GM18873 (cell line): Measurements from ENCODE around the gene CGB2.
A peak's percentile ranks its signal among the peaks of the same experiment; 100 is the strongest.
"Not testable (repeated sequence)": the region's sequence is repeated elsewhere in the genome, so short reads cannot be mapped to it uniquely, and the experiment has no call there.

Source experiments
- ATAC-seq: cut with Tn5 transposase; IDR thresholded peaks from one replicate; pipeline ENCODE4 v1.9.1; 2021; ENCODE audit warnings: mild to moderate bottlenecking, moderate library complexity, moderate number of reproducible peaks; ENCODE audit not compliant: unreplicated experiment, low FRiP score

Gene CGB2

GRCh38 chr19:49031642-49032301 lies at the start of gene CGB2:
CGB2 (plus strand) TSS chr19:49031890; CDS start chr19:49032096, 206 bp downstream.
- ATAC-seq: not testable (repeated sequence)

DNA sequence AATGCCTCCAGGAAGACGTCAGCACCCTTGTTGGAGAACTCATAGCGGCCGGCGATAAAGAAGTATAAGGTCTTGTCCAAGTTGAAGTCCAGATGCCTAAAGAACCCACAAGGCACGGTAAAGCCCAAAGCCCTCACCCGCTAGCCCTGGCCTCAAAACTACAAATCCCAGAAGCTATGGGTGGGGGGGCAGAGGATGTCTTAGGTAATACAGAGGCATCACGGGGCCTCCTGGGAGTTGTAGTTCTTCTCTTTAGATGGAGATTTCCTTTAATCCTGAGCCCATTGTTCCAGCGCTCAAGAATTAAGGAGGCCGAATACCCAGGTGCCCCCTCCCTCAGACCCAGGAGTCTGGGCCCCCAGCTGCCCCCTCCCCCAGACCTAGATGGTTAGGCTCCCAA lies 49.4 kb upstream of the CGB2 start:
- ATAC-seq: no peak

DNA sequence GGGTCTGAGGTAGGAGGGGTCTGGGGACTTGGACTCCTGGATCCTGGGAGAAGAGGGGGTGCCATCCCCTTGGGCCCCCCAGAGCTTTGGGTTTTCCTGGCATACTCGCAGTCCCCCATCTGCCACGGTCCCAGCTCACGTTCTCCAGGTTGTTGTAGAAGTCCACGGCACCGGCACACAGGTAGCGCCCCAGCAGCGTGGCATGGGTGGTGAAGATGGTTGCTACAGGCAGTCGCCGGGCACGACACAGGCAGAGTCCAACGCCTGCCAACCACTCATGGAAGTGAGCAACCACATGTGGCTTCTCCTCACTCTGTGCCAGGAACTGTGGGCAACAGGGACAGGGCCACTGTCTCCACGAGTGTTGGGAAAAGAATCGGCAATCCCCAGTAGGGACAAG lies 46.0 kb upstream of the CGB2 start:
- no peak for ATAC-seq

DNA sequence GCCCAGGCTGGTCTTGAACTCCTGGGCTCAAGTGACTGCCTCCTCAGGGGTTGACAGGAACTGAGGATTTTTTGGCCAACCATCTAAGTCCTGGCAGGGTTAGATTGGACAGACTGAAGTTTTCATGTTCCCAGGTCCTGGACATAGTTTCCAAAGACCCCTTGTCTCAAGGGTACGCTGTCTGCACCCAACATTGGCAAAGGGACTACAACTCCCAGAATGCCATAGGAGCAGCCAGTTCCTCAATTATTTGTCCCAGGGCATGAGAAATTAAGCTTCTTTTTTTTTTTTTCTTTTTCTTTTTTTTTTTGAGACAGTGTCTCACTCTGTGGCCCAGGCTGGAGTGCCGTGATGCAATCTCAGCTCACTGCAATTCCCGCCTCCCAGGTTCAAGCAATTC lies 45.5 kb upstream of the CGB2 start:
- ATAC-seq: no peak

DNA sequence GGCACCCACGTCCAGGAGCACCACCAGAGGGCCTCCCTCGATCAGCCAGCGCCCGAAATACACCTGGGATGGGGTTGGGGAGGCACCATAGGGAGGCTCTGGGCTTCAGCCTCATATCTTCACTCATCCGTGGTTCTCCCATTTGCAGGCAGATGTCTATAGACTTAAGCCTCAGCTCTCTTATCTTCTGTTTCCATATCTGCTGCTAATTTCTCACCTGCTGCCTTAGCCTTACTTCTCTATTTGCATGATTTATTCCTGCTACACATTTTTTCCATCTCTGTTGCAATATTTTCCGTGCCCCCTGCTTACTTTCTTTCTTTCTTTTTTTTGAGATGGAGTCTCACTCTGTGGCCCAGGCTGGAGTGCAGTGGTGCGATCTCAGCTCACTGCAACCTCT lies 44.4 kb upstream of the CGB2 start:
- ATAC-seq: no peak

DNA sequence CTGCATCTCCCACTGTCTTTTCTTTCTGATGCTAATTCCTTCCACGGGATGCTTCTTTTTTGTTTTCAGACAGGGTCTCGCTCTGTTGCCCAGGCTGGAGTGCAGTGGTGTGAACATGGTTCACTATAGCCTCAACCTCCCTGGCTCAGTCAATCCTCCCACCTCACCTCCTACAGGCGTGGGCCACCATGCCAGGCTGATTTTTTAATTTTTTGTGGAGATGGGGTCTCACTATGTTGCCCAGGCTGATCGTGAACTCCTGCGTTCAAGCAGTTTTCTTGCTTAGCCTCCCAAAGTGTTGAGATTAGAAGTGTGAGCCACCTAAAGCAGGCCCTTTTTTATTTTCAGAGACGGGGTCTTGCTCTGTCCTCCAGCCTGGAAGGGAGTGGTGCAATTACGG lies 43.4 kb upstream of the CGB2 start:
- no peak for ATAC-seq

DNA sequence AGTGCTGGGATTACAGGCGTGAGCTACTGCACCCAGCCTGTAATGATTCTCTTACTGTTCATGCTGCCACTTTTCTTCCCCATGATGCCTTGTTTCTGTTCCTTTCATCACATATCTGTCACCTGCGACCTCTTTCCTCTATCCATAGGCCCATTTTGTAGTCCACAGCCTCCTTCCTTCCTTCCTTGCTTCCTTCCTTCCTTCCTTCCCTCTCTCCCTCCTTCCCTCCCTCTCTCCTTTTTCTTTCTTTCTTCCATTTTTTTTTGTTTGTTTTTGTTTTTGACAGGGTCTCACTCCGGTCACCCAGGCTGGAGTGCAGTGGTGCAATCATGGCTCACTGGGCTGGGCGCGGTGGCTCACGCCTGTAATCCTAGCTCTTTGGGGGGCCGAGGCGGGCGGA lies 42.8 kb upstream of the CGB2 start:
- no peak for ATAC-seq

- no peak for ATAC-seq
Measured at GRCh38 chr19:48989701-48990291, 41.9 kb upstream of the CGB2 start.

DNA sequence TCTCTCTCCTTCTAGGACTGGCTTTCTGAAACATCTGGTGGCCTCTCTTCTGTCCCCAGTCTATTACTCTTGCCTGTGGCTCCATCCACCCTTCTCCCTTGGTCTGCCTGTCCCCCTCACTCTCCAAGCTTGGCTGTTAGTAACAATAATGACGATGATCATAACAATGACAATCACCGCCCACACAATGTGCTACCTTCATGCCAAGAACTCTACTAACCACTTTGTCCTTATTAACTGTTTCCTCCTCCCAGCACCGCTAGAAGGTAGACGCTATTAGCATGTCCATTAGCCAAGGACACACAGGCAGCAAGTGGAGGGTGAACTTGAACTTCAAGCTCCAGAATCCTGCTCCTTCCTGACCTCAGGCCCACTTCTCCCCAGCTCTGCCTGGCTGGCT lies 41.3 kb upstream of the CGB2 start:
- ATAC-seq: no peak

GRCh38 chr19:48991011-48991609 lies 40.6 kb upstream of the CGB2 start:
- ATAC-seq: no peak

DNA sequence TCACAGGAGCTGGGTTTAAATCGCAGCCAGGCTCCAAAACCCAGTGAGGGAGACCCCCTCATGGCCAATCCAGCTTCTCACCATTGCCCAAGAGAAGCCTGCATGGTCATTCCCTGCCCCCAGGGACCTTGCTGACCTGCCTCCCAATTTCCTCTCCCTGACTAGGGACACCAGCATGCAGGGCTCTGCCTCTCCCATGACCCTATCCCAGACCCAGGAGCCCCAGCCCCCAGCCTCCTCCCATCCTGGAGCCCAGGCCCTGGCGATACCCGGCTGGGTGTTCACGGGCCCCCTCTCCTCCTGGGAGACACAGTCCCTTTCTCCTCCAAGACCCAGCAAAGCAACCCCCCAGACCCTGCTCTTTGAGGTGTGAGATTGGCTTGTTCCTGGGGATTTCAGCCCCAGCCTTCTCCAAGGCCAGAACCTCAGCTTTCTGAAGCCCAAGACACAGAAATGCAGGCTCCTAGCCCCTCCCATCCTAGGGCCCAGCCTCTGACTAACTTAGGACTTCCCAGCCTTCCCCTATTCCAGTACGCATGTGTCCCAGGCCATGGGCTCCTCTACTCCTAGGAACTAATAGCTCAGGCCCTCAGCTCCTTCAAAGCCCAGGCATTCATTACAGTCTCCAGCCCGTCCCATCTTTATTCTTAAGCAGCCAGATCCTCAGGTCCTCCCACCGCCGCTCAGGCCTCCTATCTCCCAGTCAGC lies 39.7 kb upstream of the CGB2 start:
- ATAC-seq: no peak

DNA sequence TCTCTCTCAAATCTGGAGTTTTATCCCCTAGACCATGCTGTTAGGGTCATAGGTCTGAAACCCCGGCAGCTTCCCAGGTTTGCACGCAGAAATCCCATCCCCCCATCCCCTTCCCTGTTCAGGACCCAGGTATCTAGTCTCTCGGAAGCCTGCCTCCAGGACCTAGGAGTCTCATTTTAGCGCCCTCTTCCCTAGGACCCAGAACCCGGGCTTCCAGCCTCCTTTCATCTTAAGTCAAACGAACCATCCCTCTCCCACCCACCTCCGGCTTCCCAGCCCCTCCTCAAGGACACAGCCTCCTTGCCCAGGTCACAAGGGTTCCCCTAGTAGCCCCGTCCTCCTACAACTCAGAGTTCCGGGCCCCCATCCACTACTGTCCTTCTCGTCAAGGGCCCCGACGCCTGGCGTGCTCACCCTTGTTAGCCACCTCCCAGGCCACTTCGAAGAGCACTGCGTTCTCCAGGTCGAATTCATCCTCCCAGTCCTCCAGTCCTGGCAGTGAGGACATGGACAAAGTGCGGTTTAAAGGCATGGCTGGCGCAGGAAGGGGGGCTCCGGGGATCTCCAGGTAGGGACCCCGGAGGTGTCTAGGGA lies 39.0 kb upstream of the CGB2 start:
- ATAC-seq: no peak

DNA sequence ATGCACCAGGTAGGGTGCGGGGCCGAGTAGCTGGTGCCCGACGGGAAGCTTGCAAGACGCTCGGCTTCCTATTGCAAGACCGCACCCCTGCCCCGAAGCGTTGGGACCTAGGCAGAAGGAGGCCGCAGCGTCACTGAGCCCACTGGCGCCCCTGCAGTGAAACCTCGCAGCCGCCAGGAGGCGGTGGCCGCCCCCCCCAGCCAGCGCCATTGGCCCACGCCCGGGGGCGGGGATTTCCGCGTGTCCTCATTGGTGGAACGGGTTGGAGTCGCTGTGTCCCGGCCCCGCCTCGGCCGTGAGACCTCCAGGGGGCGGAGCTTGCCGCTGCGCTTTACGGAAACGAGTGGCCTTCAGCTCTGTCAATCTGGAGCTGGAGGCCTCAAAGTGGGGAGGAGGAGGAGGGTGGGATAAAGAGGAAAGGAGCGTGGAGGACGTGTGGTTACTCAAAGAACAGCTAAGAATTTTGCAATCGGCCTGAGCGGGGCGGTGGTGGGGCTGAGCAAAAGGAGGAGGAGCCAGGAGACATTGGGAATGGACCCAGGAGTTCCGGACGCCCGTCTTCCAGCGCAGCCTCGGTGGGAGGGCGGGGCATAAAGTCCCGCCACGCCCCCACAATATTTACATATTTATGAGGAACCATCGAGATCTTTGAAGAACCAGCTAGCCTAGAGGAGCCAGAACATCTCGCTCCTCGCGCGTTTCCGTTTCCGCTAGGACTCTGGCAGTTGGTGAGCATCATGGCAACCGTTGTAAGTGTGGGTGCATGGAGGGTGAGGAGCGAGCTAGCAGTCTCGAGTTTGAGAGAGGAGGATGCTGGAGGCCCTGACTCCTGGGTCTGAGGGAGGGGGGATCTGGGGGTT lies 38.3 kb upstream of the CGB2 start, which contains the start of the genes GYS1 and RUVBL2:
Gene GYS1, minus strand, starts transcription at position 135 of the 860 bp plus-strand sequence. CDS start 197 bp downstream, outside the sequence.
Gene RUVBL2, plus strand, starts transcription at position 713 of the 860 bp plus-strand sequence. Its CDS starts 25 bp downstream, at position 738.
- peak; percentile 75 for ATAC-seq

GRCh38 chr19:48994035-48994386 lies 37.7 kb upstream of the CGB2 start:
- ATAC-seq: no peak

DNA sequence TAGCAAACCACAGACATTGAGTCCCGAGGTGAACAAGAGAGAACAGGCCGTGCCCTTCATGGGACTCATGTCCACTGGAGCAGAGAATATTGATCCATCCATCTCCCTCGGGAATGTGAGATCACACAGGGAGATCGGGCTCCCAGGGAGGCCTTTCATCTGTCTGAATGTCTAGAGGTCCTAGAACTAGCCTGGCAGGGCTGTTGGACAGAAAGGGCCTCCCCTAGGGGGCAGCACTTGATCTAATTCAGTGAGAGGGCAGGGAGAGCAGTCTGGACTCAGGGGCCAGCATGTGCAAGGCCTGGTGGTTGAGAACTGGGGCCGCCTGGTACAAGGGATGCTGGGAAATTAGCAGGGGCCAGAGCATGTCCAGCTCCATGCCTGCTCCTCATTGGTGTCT lies 33.7 kb upstream of the CGB2 start:
- no peak for ATAC-seq

- ATAC-seq: peak; percentile 49
Measured at GRCh38 chr19:48999481-49000325, 32.0 kb upstream of the CGB2 start.

DNA sequence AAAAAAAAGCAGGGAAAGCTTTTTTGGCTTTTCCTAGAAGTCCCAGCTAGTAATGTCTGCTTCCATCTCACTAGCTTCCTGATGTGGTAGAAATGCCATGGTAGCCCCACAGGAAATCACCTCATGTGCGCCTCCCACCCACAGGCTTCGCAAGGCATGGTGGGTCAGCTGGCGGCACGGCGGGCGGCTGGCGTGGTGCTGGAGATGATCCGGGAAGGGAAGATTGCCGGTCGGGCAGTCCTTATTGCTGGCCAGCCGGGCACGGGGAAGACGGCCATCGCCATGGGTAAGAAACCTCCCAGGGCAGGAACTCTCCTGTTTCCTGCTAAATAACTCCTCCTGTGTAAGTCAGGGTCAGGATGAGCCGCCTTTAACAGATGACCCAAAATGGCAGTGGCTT lies 27.6 kb upstream of the CGB2 start:
- ATAC-seq: no peak

DNA sequence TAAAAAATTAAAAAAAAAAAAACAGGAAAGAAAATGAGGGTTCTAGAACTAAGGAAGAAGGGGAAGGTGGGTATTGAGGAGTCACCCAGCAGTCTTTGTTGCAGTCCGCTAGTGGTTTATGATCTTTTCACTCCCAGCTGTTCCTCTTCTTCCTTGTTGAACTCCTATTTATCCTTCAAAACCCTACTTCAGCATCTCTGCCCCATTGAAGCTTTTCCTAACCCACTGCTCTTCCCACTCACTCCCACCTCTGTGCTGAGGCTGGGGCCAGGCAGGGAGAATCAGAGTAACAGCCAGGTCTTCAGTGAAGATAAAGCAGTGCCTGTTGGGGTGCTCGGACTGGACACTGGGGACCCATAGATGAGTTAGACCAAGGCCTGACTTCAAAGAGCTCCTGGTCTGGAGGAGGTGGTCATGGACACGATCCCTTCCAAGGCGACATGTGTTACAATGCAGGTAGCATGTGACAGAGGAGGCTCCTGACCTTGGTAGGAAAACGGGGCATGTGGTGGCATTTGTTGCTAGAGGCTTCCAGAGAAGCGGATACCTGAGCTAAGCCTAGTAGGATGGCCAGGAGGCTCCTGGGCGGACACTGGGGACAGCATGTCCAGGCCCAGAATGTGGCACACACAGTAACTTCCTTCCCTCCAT lies 26.6 kb upstream of the CGB2 start:
- ATAC-seq: no peak

- no peak for ATAC-seq
Measured at GRCh38 chr19:49006905-49007304, 24.8 kb upstream of the CGB2 start.
